Measurements from ENCODE around the gene SPIRE1.

GRCh38 chr18:12423820-12424219 lies 234.1 kb downstream of the SPIRE1 start:
- TF ChIP-seq ZFP30 (CRISPR knock-in tag; IDR thresholded peaks at IDR 0.05), result no peak
- TF ChIP-seq TSHZ2 (CRISPR knock-in tag; IDR thresholded peaks at IDR 0.05), result no peak
- TF ChIP-seq PATZ1 (CRISPR knock-in tag; IDR thresholded peaks at IDR 0.05; ENCODE audit: borderline replicate concordance), result no peak
- TF ChIP-seq ZNF565 (CRISPR knock-in tag; conservative IDR thresholded peaks at IDR 0.05; ENCODE audit: low read depth), result no peak
- TF ChIP-seq ZC3H10 (CRISPR knock-in tag; IDR thresholded peaks at IDR 0.05), result no peak
- TF ChIP-seq GLIS3 (CRISPR knock-in tag; IDR thresholded peaks at IDR 0.05), result no peak
- no peak for TF ChIP-seq ESRRG (CRISPR knock-in tag; IDR thresholded peaks at IDR 0.05)
- no peak for TF ChIP-seq SNAI2 (CRISPR knock-in tag; IDR thresholded peaks at IDR 0.05)
